Occipital lobe (tissue), 2 donors: ENCODE measurements around the gene TTC38. TPM values are rescaled to one million over a fixed set of nuclear protein-coding genes. Genes with fewer than 3 reads are reported as not detected.

ENCODE experiments used
- DNase-seq: peaks from one replicate; lab custom pipeline; 2025; lab: John Stamatoyannopoulos, UW
- total RNA-seq: library from RNA; depleted of rRNA; stranded (reverse); fragments of >200 nt; gene quantifications from one replicate; pipeline ENCODE4 v1.2.3, GENCODE V29; 2014

The TTC38 gene
- total RNA-seq, 1 donor from 2014 or later: 5.6 TPM

- DNase-seq: no peak
Measured at GRCh38 chr22:46327691-46328465, 60.1 kb downstream of the TTC38 start.

GRCh38 chr22:46328797-46329196 is 61.0 kb downstream of the TTC38 start:
- DNase-seq: no peak

- no peak for DNase-seq
Measured at GRCh38 chr22:46329616-46330015, 61.8 kb downstream of the TTC38 start.

GRCh38 chr22:46330426-46330825 is 62.6 kb downstream of the TTC38 start:
- DNase-seq: no peak

- DNase-seq: no peak
Measured at GRCh38 chr22:46331496-46331895, 63.7 kb downstream of the TTC38 start.

- peak; percentile 82 for DNase-seq
Measured at GRCh38 chr22:46335201-46336118, 67.7 kb downstream of the TTC38 start, which contains the start of gene TRMU. Gene TRMU, plus strand, starts transcription at chr22:46335714. Its CDS starts 51 bp downstream, at chr22:46335765.

GRCh38 chr22:46336119-46337078 is 68.6 kb downstream of the TTC38 start:
- DNase-seq: peak; percentile 31

- DNase-seq: no peak
Measured at GRCh38 chr22:46337870-46338269, 70.1 kb downstream of the TTC38 start.

- DNase-seq: no peak
Measured at GRCh38 chr22:46338636-46339035, 70.8 kb downstream of the TTC38 start.

- DNase-seq: no peak
Measured at GRCh38 chr22:46339956-46340355, 72.1 kb downstream of the TTC38 start.

- no peak for DNase-seq
Measured at GRCh38 chr22:46340676-46341075, 72.9 kb downstream of the TTC38 start.

Other genes with a start within 250 kb of the TTC38 start
- gene PPARA, start 117.5 kb upstream of the TTC38 start, total RNA-seq: 3.3 TPM
- gene CDPF1, start 17.7 kb upstream of the TTC38 start, total RNA-seq: 15.3 TPM
- under 0.01 TPM for gene PKDREJ, start 4.7 kb upstream of the TTC38 start, total RNA-seq
- 1.1 TPM for gene GTSE1, start 28.9 kb downstream of the TTC38 start, total RNA-seq
- 19.0 TPM for gene TRMU, start 67.7 kb downstream of the TTC38 start, total RNA-seq